Measurements from ENCODE around the gene MYO3B. TPM values are rescaled to one million over a fixed set of nuclear protein-coding genes. Genes with fewer than 3 reads are reported as not detected.

Gene MYO3B
- total RNA-seq, 2 donors from 2014 or later: 5.2 to 10.9 TPM

DNA sequence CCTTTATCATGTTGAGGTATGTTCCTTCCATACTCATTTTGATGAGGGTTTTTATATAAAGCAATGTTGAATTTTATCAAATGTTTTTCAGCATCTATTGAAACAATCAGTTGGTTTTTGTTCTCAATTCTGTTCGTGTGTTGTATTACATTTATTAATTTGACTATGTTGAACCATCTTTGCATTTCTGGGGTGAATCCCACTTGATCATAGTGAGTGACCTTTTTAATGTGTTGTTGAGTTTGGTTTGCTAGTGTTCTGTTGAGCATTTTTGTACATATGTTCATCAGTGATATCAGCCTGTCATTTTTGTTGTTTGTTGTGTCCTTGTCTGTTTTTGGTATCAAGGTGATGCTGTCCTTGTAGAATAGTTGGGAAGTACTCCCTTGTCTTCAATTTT lies 110.9 kb downstream of the MYO3B start:
- H3K9me3 ChIP-seq (ENCODE audit: control insufficient read depth, low read length): peaks cover 36% of the 10 kb centered on the region
- Mint-ChIP-seq H3K9me3 (peaks cover 20% of the 10 kb centered on the region), H3K27me3 (ENCODE audit: insufficient read depth) (peaks cover 2% of the 10 kb centered on the region), H3K4me1 (no peaks in the 10 kb centered on the region), H3K4me3 (no peak overlapping the region), H3K27ac (no peak overlapping the region), H3K36me3 (ENCODE audit: low read depth) (no peaks in the 10 kb centered on the region)
- H3K9ac ChIP-seq (ENCODE audit: extremely low read depth, low read length, poor library complexity, severe bottlenecking): no peak overlapping the region
- WGBS, 2 experiments (ENCODE audit: insufficient coverage in 1 of 2, insufficient read length in 1 of 2): 88% methylated on average over 1 of the region's 1 CpG; no CpG with 5 or more reads in 1 of the 2 experiments
- no peaks in the 10 kb centered on the region for H3K27me3 ChIP-seq (ENCODE audit: control insufficient read depth, insufficient read depth, low read length, poor library complexity, severe bottlenecking)
- DNase-seq: no peak
- TF ChIP-seq, protein P1, sequence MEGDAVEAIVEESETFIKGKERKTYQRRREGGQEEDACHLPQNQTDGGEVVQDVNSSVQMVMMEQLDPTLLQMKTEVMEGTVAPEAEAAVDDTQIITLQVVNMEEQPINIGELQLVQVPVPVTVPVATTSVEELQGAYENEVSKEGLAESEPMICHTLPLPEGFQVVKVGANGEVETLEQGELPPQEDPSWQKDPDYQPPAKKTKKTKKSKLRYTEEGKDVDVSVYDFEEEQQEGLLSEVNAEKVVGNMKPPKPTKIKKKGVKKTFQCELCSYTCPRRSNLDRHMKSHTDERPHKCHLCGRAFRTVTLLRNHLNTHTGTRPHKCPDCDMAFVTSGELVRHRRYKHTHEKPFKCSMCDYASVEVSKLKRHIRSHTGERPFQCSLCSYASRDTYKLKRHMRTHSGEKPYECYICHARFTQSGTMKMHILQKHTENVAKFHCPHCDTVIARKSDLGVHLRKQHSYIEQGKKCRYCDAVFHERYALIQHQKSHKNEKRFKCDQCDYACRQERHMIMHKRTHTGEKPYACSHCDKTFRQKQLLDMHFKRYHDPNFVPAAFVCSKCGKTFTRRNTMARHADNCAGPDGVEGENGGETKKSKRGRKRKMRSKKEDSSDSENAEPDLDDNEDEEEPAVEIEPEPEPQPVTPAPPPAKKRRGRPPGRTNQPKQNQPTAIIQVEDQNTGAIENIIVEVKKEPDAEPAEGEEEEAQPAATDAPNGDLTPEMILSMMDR (conservative IDR thresholded peaks at IDR 0.05): no peak
- no peak overlapping the region for H3K4me3 ChIP-seq (ENCODE audit: low read length)
- H3K36me3 ChIP-seq (ENCODE audit: control insufficient read depth, insufficient read depth, low read length): no peaks in the 10 kb centered on the region
- no peaks in the 10 kb centered on the region for H3K4me1 ChIP-seq (ENCODE audit: control insufficient read depth, insufficient read depth, low read length)
- H3K27ac ChIP-seq (ENCODE audit: low read depth, low read length): no peak overlapping the region

DNA sequence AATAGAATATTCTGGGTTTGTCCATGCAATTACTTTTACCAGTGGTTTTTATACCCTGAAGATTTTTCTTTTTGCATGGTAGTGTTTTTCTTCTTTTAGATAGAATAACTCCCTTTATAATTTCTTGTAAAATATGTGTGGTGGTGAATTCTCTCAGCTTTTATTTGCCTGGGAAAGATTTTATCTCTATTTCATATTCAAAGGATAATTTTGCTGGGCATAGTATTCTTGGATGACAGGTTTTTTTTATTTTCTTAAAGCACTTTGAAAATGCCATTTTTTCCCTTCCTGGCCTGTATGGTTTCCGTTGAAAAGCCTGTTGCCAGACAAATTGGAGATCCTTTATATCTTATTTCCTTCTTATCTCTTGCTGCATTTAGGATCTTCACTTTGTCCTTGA lies 113.5 kb downstream of the MYO3B start:
- Mint-ChIP-seq H3K9me3 (peaks cover 20% of the 10 kb centered on the region), H3K36me3 (ENCODE audit: low read depth) (no peaks in the 10 kb centered on the region)

DNA sequence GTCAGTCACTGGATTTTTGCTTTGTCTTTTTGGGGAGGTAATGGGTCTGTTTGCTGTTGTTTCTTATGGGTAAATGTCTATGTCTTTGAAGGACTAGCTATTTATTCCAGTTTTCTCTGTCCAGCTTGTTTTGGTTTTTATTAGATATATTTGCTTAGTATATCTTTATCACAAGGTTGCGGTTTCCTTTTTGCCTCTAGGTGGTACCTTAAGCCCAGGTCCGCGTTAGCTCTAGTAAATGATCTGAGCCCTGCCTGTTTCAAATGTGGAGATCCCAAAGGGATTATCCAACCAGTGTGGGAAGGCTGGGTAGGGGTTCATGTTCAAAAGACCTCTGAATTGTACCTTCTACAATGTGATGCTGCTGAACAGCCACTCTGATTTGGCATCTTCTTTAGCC lies 114.5 kb downstream of the MYO3B start:
- WGBS, 2 experiments (ENCODE audit: insufficient coverage in 1 of 2, insufficient read length in 1 of 2): 92% methylated on average over 3 of the region's 3 CpGs; no CpG with 5 or more reads in 1 of the 2 experiments

More for the DNA sequence above, 113.5 kb downstream of the MYO3B start:
- no peak overlapping the region for H3K27ac Mint-ChIP-seq
- WGBS, 2 experiments (ENCODE audit: insufficient coverage in 1 of 2, insufficient read length in 1 of 2): 100% methylated on average over 1 of the region's 1 CpG; no CpG with 5 or more reads in 1 of the 2 experiments
- TF ChIP-seq, protein P1 (conservative IDR thresholded peaks at IDR 0.05): no peak
- Histone ChIP-seq H3K9me3 (ENCODE audit: control insufficient read depth, low read length) (peaks cover 43% of the 10 kb centered on the region), H3K9ac (ENCODE audit: extremely low read depth, low read length, poor library complexity, severe bottlenecking) (no peak overlapping the region), H3K27me3 (ENCODE audit: control insufficient read depth, insufficient read depth, low read length, poor library complexity, severe bottlenecking) (no peaks in the 10 kb centered on the region), H3K36me3 (ENCODE audit: control insufficient read depth, insufficient read depth, low read length) (no peaks in the 10 kb centered on the region), H3K27ac (ENCODE audit: low read depth, low read length) (no peak overlapping the region), H3K4me1 (ENCODE audit: control insufficient read depth, insufficient read depth, low read length) (no peaks in the 10 kb centered on the region), H3K4me3 (ENCODE audit: low read length) (no peak overlapping the region)
- no peak overlapping the region for H3K4me3 Mint-ChIP-seq
- no peak for DNase-seq
- H3K27me3 Mint-ChIP-seq (ENCODE audit: insufficient read depth): peaks cover 2% of the 10 kb centered on the region
- no peaks in the 10 kb centered on the region for H3K4me1 Mint-ChIP-seq

More for the DNA sequence above, 114.5 kb downstream of the MYO3B start:
- no peak overlapping the region for H3K4me3 ChIP-seq (ENCODE audit: low read length)
- H3K27ac ChIP-seq (ENCODE audit: low read depth, low read length): no peak overlapping the region
- peaks cover 2% of the 10 kb centered on the region for H3K27me3 Mint-ChIP-seq (ENCODE audit: insufficient read depth)
- no peaks in the 10 kb centered on the region for H3K4me1 Mint-ChIP-seq
- H3K36me3 Mint-ChIP-seq (ENCODE audit: low read depth): no peaks in the 10 kb centered on the region
- H3K9ac ChIP-seq (ENCODE audit: extremely low read depth, low read length, poor library complexity, severe bottlenecking): no peak overlapping the region
- TF ChIP-seq, protein P1 (conservative IDR thresholded peaks at IDR 0.05): peak; percentile 50
- H3K4me1 ChIP-seq (ENCODE audit: control insufficient read depth, insufficient read depth, low read length): no peaks in the 10 kb centered on the region
- no peak overlapping the region for H3K27ac Mint-ChIP-seq
- no peak for DNase-seq
- peaks cover 20% of the 10 kb centered on the region for H3K9me3 Mint-ChIP-seq
- H3K4me3 Mint-ChIP-seq: no peak overlapping the region
- H3K36me3 ChIP-seq (ENCODE audit: control insufficient read depth, insufficient read depth, low read length): no peaks in the 10 kb centered on the region
- no peaks in the 10 kb centered on the region for H3K27me3 ChIP-seq (ENCODE audit: control insufficient read depth, insufficient read depth, low read length, poor library complexity, severe bottlenecking)
- H3K9me3 ChIP-seq (ENCODE audit: control insufficient read depth, low read length): peaks cover 43% of the 10 kb centered on the region
